ENCODE data around the gene NRCAM.

Gene NRCAM

GRCh38 chr7:108448584-108449505 is 7.4 kb downstream of the NRCAM start:
- Histone ChIP-seq H3K4me3 (ENCODE audit: severe bottlenecking) (no peak overlapping the region), H3K4me1 (ENCODE audit: insufficient read depth, poor library complexity, severe bottlenecking) (no peaks in the 10 kb centered on the region), H3K9me3 (ENCODE audit: severe bottlenecking) (no peaks in the 10 kb centered on the region), H3K36me3 (ENCODE audit: low read depth) (no peaks in the 10 kb centered on the region), H3K27ac (ENCODE audit: poor library complexity, severe bottlenecking) (no peak overlapping the region), H3K27me3 (ENCODE audit: insufficient read depth, poor library complexity, severe bottlenecking) (peaks cover 13% of the 10 kb centered on the region)
- no peak for TF ChIP-seq CTCF (IDR thresholded peaks at IDR 0.05; ENCODE audit: poor library complexity, severe bottlenecking)
- DNase-seq (ENCODE audit: low spot score) = no peak
- ATAC-seq (ENCODE audit: low read depth) = no peak

GRCh38 chr7:108442039-108442568 is 14.1 kb downstream of the NRCAM start:
- Histone ChIP-seq H3K27ac (ENCODE audit: poor library complexity, severe bottlenecking) (no peak overlapping the region), H3K36me3 (ENCODE audit: low read depth) (no peaks in the 10 kb centered on the region), H3K27me3 (ENCODE audit: insufficient read depth, poor library complexity, severe bottlenecking) (no peaks in the 10 kb centered on the region), H3K9me3 (ENCODE audit: severe bottlenecking) (no peaks in the 10 kb centered on the region), H3K4me3 (ENCODE audit: severe bottlenecking) (no peak overlapping the region), H3K4me1 (ENCODE audit: insufficient read depth, poor library complexity, severe bottlenecking) (no peaks in the 10 kb centered on the region)
- TF ChIP-seq CTCF (IDR thresholded peaks at IDR 0.05; ENCODE audit: poor library complexity, severe bottlenecking) = no peak
- no peak for DNase-seq (ENCODE audit: low spot score)
- ATAC-seq (ENCODE audit: low read depth) = peak; percentile 94

GRCh38 chr7:108441392-108441955 is 14.8 kb downstream of the NRCAM start:
- no peak overlapping the region for H3K4me3 ChIP-seq (ENCODE audit: severe bottlenecking)
- no peaks in the 10 kb centered on the region for H3K36me3 ChIP-seq (ENCODE audit: low read depth)
- H3K4me1 ChIP-seq (ENCODE audit: insufficient read depth, poor library complexity, severe bottlenecking) = no peaks in the 10 kb centered on the region
- no peaks in the 10 kb centered on the region for H3K27me3 ChIP-seq (ENCODE audit: insufficient read depth, poor library complexity, severe bottlenecking)
- no peaks in the 10 kb centered on the region for H3K9me3 ChIP-seq (ENCODE audit: severe bottlenecking)
- TF ChIP-seq CTCF (IDR thresholded peaks at IDR 0.05; ENCODE audit: poor library complexity, severe bottlenecking) = no peak
- DNase-seq (ENCODE audit: low spot score) (no peak), ATAC-seq (ENCODE audit: low read depth) (no peak)
- no peak overlapping the region for H3K27ac ChIP-seq (ENCODE audit: poor library complexity, severe bottlenecking)

DNA sequence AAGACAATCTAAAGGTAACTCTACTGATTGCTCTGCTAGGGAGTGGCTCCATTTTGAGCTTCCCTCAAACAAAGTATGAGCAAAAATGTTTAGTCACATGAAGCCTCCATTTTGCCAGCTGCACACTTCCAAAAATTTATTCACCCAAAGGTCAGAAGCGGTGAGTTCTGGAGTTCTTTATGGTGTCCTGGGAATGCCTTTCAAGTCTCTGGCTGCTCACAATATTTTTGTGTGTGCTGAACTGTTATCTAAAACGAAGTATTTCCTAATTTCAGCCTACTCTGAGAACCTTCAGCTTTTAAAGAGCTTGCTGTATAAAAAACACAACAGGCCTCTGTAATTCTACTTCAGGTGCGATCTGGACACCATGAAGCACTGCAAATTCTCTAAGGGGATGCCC is 15.6 kb downstream of the NRCAM start:
- no peak for TF ChIP-seq CTCF (IDR thresholded peaks at IDR 0.05; ENCODE audit: poor library complexity, severe bottlenecking)
- DNase-seq (ENCODE audit: low spot score) (no peak), ATAC-seq (ENCODE audit: low read depth) (no peak)
- Histone ChIP-seq H3K9me3 (ENCODE audit: severe bottlenecking) (no peaks in the 10 kb centered on the region), H3K27me3 (ENCODE audit: insufficient read depth, poor library complexity, severe bottlenecking) (no peaks in the 10 kb centered on the region), H3K4me1 (ENCODE audit: insufficient read depth, poor library complexity, severe bottlenecking) (no peaks in the 10 kb centered on the region), H3K4me3 (ENCODE audit: severe bottlenecking) (no peak overlapping the region), H3K36me3 (ENCODE audit: low read depth) (no peaks in the 10 kb centered on the region), H3K27ac (ENCODE audit: poor library complexity, severe bottlenecking) (no peak overlapping the region)

Measured in RWPE2 (cell line).